GM23248 (cell line): ENCODE measurements around the gene KLF4. TPM values are rescaled to one million over a fixed set of nuclear protein-coding genes. Genes with fewer than 3 reads are reported as not detected.
A peak's percentile ranks its signal among the peaks of the same experiment; 100 is the strongest.

Experiments used
- DNase-seq: peaks from one replicate; pipeline ENCODE4 v3.0.0-alpha.2; 2015
- H2AFZ ChIP-seq: fragments of 200-600 bp; sonication (generic); 2 replicates; pipeline ENCODE4 v1.6.1; 2016; ENCODE audit warnings: antibody characterized with exemption
- H3F3A ChIP-seq: fragments of 200-600 bp; sonication (generic); 2 replicates; pipeline ENCODE4 v1.6.1; 2016; ENCODE audit warnings: mild to moderate bottlenecking, antibody characterized with exemption, mixed run types; ENCODE audit not compliant: insufficient read depth
- H3K27ac ChIP-seq: fragments of 200-600 bp; sonication (generic); 2 replicates; pipeline ENCODE4 v1.5.1; 2016; ENCODE audit warnings: mild to moderate bottlenecking
- H3K27me3 ChIP-seq: fragments of 200-600 bp; sonication (generic); replicated peaks from 2 replicates; pipeline ENCODE4 v1.6.1; 2016; ENCODE audit warnings: mild to moderate bottlenecking; ENCODE audit not compliant: insufficient read depth
- H3K36me3 ChIP-seq: fragments of 200-600 bp; sonication (generic); 2 replicates; pipeline ENCODE4 v1.6.1; 2016; ENCODE audit warnings: low read depth, mild to moderate bottlenecking
- H3K4me1 ChIP-seq: fragments of 200-600 bp; sonication (generic); 2 replicates; pipeline ENCODE4 v1.6.1; 2016; ENCODE audit warnings: mild to moderate bottlenecking; ENCODE audit not compliant: insufficient read depth
- H3K4me2 ChIP-seq: fragments of 200-600 bp; sonication (generic); one replicate; pipeline ENCODE4 v1.6.1; 2016; ENCODE audit warnings: mild to moderate bottlenecking; ENCODE audit not compliant: unreplicated experiment
- H3K4me3 ChIP-seq: fragments of 200-600 bp; sonication (generic); 2 replicates; pipeline ENCODE4 v1.5.1; 2016; ENCODE audit warnings: mild to moderate bottlenecking
- H3K79me2 ChIP-seq: fragments of 200-600 bp; sonication (generic); 2 replicates; pipeline ENCODE4 v1.6.1; 2016; ENCODE audit warnings: mild to moderate bottlenecking; ENCODE audit not compliant: insufficient read depth
- H3K9ac ChIP-seq: fragments of 200-600 bp; sonication (generic); 2 replicates; pipeline ENCODE4 v1.6.1; 2016; ENCODE audit warnings: mild to moderate bottlenecking
- H3K9me2 ChIP-seq: fragments of 200-600 bp; sonication (generic); 2 replicates; pipeline ENCODE4 v1.6.1; 2016; ENCODE audit warnings: mixed run types, mild to moderate bottlenecking, moderate library complexity; ENCODE audit not compliant: insufficient read depth
- H3K9me3 ChIP-seq: fragments of 200-600 bp; sonication (generic); one replicate; pipeline ENCODE4 v1.6.1; 2017; ENCODE audit warnings: low read depth
- H4K20me1 ChIP-seq: fragments of 200-600 bp; sonication (generic); 2 replicates; pipeline ENCODE4 v1.6.0; 2016; ENCODE audit not compliant: insufficient read depth
- EZH2 ChIP-seq: fragments of 200-600 bp; sonication (generic); IDR thresholded peaks from 2 replicates; pipeline ENCODE4 v1.6.1; 2018; ENCODE audit warnings: antibody characterized with exemption, mild to moderate bottlenecking; ENCODE audit not compliant: insufficient read depth, poor library complexity, severe bottlenecking
- EZH2phosphoT487 ChIP-seq: fragments of 200-600 bp; sonication (generic); IDR thresholded peaks from 2 replicates; pipeline ENCODE4 v1.6.1; 2018; ENCODE audit warnings: antibody characterized with exemption, moderate library complexity, mild to moderate bottlenecking, low read depth; ENCODE audit not compliant: insufficient read depth
- WGBS, 2 experiments: methylation state at CpG; one replicate each; pipeline ENCODE4 v1.1.6; 2015 to 2017; ENCODE audit warnings: low lambda C conversion rate in 2 of 2, low coverage in 1 of 2; ENCODE audit errors: missing lambda C conversion rate in 2 of 2; 5-methylcytosine and 5-hydroxymethylcytosine counted together
- in situ Hi-C: fragments of 300-500 bp; cut with MboI; formaldehyde crosslinking; loops from 2 replicates; pipeline ENCODE4 v1.15.0; 2020
- polyA plus RNA-seq: library from polyadenylated mRNA; unstranded; fragments of >200 nt; fragmentation: Nextera tagmentation; extraction: Ambion mirVana; gene quantifications from 2 replicates; pipeline ENCODE4 v1.2.1, GENCODE V29; 2016
- total RNA-seq: library from RNA; depleted of rRNA; stranded (reverse); fragments of >200 nt; shearing (Covaris generic); gene quantifications from 2 replicates; pipeline ENCODE4 v1.2.3, GENCODE V29; 2014

The KLF4 gene
- total and polyA plus RNA-seq, 2 experiments from 2014 or later: 14.6 to 38.6 TPM

GRCh38 chr9:107489144-107489673 lies 360 bp downstream of the KLF4 start:
- H3K79me2 ChIP-seq: peaks cover 45% of the 10 kb centered on the region
- H3K9me3 ChIP-seq: no peaks in the 10 kb centered on the region
- no peak for TF ChIP-seq EZH2
- no peak for TF ChIP-seq EZH2phosphoT487
- peak overlapping the region; percentile 80 for H3K27ac ChIP-seq
- H3K4me1 ChIP-seq: peaks cover 28% of the 10 kb centered on the region
- no peak for DNase-seq
- 0 to 2% methylated on average over 16 to 42 of the region's 46 CpGs for WGBS, 2 experiments
- no peaks in the 10 kb centered on the region for H3K9me2 ChIP-seq
- peak overlapping the region; percentile 23 for H2AFZ ChIP-seq
- in situ Hi-C loops: loop anchor here (5.0 to 25.0 kb wide), 6 partner anchors 64 to 948 kb away; no protein-coding TSS in a partner anchor
- peak overlapping the region; percentile 94 for H3K4me2 ChIP-seq
- peaks cover 23% of the 10 kb centered on the region for H3K36me3 ChIP-seq
- H3K9ac ChIP-seq: peak overlapping the region; percentile 96
- no peaks in the 10 kb centered on the region for H3K27me3 ChIP-seq
- peak overlapping the region; percentile 82 for H3K4me3 ChIP-seq
- H3F3A ChIP-seq: peaks cover 39% of the 10 kb centered on the region
- no peaks in the 10 kb centered on the region for H4K20me1 ChIP-seq

DNA sequence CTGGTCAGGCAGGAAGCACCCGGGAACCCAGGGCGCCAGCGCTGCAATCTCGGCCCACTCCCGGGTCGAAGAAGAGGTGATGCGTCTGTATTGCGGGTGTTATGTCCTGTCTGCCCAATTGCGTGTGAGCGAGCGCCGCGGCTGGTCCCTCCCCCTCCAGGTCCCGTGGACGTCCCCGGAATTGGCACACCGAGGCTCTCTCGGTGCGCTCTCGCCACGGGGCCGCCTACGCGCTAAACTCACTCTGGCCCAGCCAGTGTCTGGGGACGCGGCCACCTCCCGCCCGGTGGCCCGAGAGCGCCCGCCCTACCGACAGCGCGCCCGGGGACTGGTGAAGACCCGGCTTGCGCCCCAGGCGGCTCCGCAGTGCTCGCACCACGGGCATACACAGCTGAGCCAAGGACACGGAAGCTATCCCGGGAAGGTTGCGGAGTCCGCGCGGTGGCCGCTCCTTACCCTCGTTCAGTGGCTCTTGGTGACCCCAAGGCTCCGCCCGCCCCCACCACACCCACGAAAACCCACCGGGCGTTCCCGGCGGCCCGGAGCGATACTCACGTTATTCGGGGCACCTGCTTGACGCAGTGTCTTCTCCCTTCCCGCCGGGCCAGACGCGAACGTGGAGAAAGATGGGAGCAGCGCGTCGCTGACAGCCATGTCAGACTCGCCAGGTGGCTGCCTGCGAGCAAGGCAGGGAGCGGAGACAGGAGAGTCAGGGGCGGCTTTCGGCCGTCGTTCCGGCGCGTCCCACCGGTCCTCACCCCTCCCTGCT lies 1.0 kb downstream of the KLF4 start:
- WGBS, 2 experiments: 0 to 1% methylated on average over 47 to 77 of the region's 80 CpGs
- Histone ChIP-seq H3F3A (peaks cover 42% of the 10 kb centered on the region), H2AFZ (peak overlapping the region; percentile 23), H3K4me2 (peak overlapping the region; percentile 94), H3K36me3 (peaks cover 23% of the 10 kb centered on the region), H3K9me3 (no peaks in the 10 kb centered on the region), H3K4me3 (peak overlapping the region; percentile 82), H3K9me2 (no peaks in the 10 kb centered on the region), H3K27ac (peak overlapping the region; percentile 80), H3K4me1 (peaks cover 28% of the 10 kb centered on the region), H3K9ac (peak overlapping the region; percentile 96), H4K20me1 (no peaks in the 10 kb centered on the region), H3K27me3 (no peaks in the 10 kb centered on the region), H3K79me2 (peaks cover 45% of the 10 kb centered on the region)
- no peak for TF ChIP-seq EZH2phosphoT487
- TF ChIP-seq EZH2: no peak
- peak; percentile 91 for DNase-seq
- in situ Hi-C loops: loop anchor here (5.0 to 25.0 kb wide), 6 partner anchors 64 to 949 kb away; no protein-coding TSS in a partner anchor

DNA sequence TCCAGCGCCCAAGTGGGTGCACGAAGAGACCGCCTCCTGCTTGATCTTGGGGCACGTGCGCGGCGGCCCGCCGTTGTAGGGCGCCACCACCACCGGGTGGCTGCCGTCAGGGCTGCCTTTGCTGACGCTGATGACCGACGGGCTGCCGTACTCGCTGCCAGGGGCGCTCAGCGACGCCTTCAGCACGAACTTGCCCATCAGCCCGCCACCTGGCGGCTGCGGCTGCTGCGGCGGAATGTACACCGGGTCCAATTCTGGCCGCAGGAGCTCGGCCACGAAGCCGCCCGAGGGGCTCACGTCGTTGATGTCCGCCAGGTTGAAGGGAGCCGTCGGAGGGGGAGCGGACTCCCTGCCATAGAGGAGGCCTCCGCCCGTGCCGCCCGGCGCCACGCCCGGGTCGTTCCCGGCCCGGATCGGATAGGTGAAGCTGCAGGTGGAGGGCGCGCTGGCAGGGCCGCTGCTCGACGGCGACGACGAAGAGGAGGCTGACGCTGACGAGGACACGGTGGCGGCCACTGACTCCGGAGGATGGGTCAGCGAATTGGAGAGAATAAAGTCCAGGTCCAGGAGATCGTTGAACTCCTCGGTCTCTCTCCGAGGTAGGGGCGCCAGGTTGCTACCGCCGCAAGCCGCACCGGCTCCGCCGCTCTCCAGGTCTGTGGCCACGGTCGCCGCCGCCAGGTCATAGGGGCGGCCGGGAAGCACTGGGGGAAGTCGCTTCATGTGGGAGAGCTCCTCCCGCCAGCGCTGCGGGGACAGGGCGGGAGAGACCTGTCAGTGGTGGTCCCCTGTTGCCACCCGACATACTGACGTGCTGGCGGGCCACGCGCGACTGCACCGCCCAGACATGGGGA lies 1.8 kb downstream of the KLF4 start:
- H3F3A ChIP-seq: peaks cover 45% of the 10 kb centered on the region
- peak overlapping the region; percentile 80 for H3K27ac ChIP-seq
- TF ChIP-seq EZH2 (no peak), EZH2phosphoT487 (no peak)
- peak overlapping the region; percentile 94 for H3K4me2 ChIP-seq
- no peaks in the 10 kb centered on the region for H3K9me3 ChIP-seq
- H3K36me3 ChIP-seq: peaks cover 23% of the 10 kb centered on the region
- H3K79me2 ChIP-seq: peaks cover 45% of the 10 kb centered on the region
- in situ Hi-C loops: loop anchor here (5.0 to 25.0 kb wide), 6 partner anchors 63 to 950 kb away; no protein-coding TSS in a partner anchor
- H3K27me3 ChIP-seq: no peaks in the 10 kb centered on the region
- no peak overlapping the region for H2AFZ ChIP-seq
- H3K4me3 ChIP-seq: peak overlapping the region; percentile 82
- H4K20me1 ChIP-seq: no peaks in the 10 kb centered on the region
- H3K9me2 ChIP-seq: no peaks in the 10 kb centered on the region
- H3K9ac ChIP-seq: peak overlapping the region; percentile 96
- 2 to 4% methylated on average over 82 to 84 of the region's 91 CpGs for WGBS, 2 experiments
- H3K4me1 ChIP-seq: peaks cover 28% of the 10 kb centered on the region
- DNase-seq: peak; percentile 82
